PFSK-1 (cell line): ENCODE results near the gene S1PR4.

ENCODE experiments used
- POLR2AphosphoS5 ChIP-seq: IDR thresholded peaks from 2 replicates; pipeline ENCODE4 v1.6.1; 2012; ENCODE audit warnings: low read depth, mild to moderate bottlenecking, control low read depth, low read length, moderate library complexity
- SIN3A ChIP-seq: IDR thresholded peaks from 2 replicates; pipeline ENCODE4 v1.6.1; 2012; ENCODE audit warnings: mild to moderate bottlenecking, low read length, moderate library complexity, borderline replicate concordance; ENCODE audit not compliant: insufficient read depth
- TAF1 ChIP-seq: IDR thresholded peaks from 2 replicates; pipeline ENCODE4 v1.6.1; 2012; ENCODE audit warnings: low read length, control low read depth, borderline replicate concordance; ENCODE audit not compliant: insufficient read depth

DNA sequence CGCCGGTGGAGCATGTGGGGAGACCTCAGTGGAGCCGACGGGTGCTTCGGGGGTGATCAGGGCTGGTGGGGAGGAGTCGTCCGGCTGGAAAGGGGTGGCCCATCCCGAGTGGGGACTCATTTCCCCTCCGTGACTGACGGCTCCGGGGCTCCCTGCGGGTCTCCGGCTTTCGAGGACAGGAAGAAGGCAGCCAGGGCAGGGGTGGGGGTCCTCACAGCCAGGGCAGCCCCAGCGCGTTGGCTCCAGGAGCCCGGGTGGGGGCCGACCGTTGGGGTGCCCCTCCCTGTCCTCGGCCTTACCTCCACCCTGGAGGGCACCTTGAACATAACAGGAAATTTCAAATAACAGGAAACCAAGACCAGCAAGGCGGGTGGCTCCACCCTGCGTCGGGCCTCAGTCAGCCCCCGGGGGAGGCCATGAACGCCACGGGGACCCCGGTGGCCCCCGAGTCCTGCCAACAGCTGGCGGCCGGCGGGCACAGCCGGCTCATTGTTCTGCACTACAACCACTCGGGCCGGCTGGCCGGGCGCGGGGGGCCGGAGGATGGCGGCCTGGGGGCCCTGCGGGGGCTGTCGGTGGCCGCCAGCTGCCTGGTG lies at the start of gene S1PR4:
- TF ChIP-seq POLR2AphosphoS5 (no peak), SIN3A (no peak), TAF1 (no peak)
